ENCODE results near the gene GRIK3.
A peak's percentile ranks its signal among the peaks of the same experiment; 100 is the strongest.

Gene GRIK3

DNA sequence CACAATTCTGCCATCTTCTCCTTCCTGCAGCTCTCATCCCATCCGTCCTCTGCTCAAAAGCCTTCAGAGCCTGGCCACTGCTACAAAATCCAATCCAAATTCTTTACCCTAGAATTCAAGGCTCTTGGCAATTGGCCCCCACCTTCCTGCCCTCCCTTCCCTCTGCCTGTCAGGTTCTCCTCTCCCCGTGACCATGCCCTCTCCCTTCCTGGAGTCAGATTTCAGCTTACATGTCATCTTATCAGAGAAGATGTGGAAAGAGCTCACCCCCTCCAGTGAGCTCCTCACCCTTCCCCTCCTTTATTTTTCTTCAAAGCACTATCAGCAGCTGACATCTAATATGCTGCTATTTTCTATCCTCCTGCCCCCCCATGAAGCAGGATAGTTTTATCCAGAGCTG lies 86.9 kb downstream of the GRIK3 start:
- Histone ChIP-seq H3K9me3 (ENCODE audit: control insufficient read depth, insufficient read depth, low read depth, low read length) (no peaks in the 10 kb centered on the region), H3K27ac (ENCODE audit: extremely low read depth, low read depth, low read length) (no peak overlapping the region), H3K36me3 (ENCODE audit: control insufficient read depth in 2 of 2, insufficient read depth in 1 of 2, low read length in 2 of 2) (no peaks in the 10 kb centered on the region), H3K4me3 (ENCODE audit: low read depth, low read length) (no peak overlapping the region), H3K4me1 (ENCODE audit: control insufficient read depth, insufficient read depth, low read length) (no peaks in the 10 kb centered on the region)
- ChIA-PET POLR2A (no interaction called here), CTCF (no interaction called here)
- TF ChIP-seq GLIS1 (tag by site-specific recombination; IDR thresholded peaks at IDR 0.05) (peak; percentile 45; the same call in 1 of the 2 replicates), ZNF146 (tag by site-specific recombination; IDR thresholded peaks at IDR 0.05) (no peak), ZNF658 (tag by site-specific recombination; IDR thresholded peaks at IDR 0.05) (no peak), ZNF398 (tag by site-specific recombination; IDR thresholded peaks at IDR 0.05) (peak; percentile 91)

- no peaks in the 10 kb centered on the region for H3K4me1 ChIP-seq (ENCODE audit: control insufficient read depth, insufficient read depth, low read length)
- no peak for TF ChIP-seq ZNF449 (tag by site-specific recombination; IDR thresholded peaks at IDR 0.05)
- no peak for TF ChIP-seq REST (tag by site-specific recombination; IDR thresholded peaks at IDR 0.05)
- no peak overlapping the region for H3K27ac ChIP-seq (ENCODE audit: extremely low read depth, low read depth, low read length)
- H3K36me3 ChIP-seq (ENCODE audit: control insufficient read depth in 2 of 2, insufficient read depth in 1 of 2, low read length in 2 of 2) = no peaks in the 10 kb centered on the region
- ChIA-PET CTCF (no interaction called here), POLR2A (no interaction called here)
- H3K4me3 ChIP-seq (ENCODE audit: low read depth, low read length) = no peak overlapping the region
- H3K9me3 ChIP-seq (ENCODE audit: control insufficient read depth, insufficient read depth, low read depth, low read length) = no peaks in the 10 kb centered on the region
These were observed 89.4 kb downstream of the GRIK3 start for GRCh38 chr1:36944883-36945282.

- TF ChIP-seq ZNF585B (tag by site-specific recombination; IDR thresholded peaks at IDR 0.05) = no peak
- TF ChIP-seq, protein P1, sequence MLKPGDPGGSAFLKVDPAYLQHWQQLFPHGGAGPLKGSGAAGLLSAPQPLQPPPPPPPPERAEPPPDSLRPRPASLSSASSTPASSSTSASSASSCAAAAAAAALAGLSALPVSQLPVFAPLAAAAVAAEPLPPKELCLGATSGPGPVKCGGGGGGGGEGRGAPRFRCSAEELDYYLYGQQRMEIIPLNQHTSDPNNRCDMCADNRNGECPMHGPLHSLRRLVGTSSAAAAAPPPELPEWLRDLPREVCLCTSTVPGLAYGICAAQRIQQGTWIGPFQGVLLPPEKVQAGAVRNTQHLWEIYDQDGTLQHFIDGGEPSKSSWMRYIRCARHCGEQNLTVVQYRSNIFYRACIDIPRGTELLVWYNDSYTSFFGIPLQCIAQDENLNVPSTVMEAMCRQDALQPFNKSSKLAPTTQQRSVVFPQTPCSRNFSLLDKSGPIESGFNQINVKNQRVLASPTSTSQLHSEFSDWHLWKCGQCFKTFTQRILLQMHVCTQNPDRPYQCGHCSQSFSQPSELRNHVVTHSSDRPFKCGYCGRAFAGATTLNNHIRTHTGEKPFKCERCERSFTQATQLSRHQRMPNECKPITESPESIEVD (tag by site-specific recombination; IDR thresholded peaks at IDR 0.05) = no peak
- TF ChIP-seq ZNF354C (tag by site-specific recombination; IDR thresholded peaks at IDR 0.05; ENCODE audit: borderline replicate concordance, low read depth) = no peak
- no peak for TF ChIP-seq ZNF664 (tag by site-specific recombination; IDR thresholded peaks at IDR 0.05)
- no peak for TF ChIP-seq ZNF202 (tag by site-specific recombination; IDR thresholded peaks at IDR 0.05; ENCODE audit: borderline replicate concordance)
- TF ChIP-seq ZNF121 (tag by site-specific recombination; IDR thresholded peaks at IDR 0.05) = no peak
- TF ChIP-seq REPIN1 (tag by site-specific recombination; IDR thresholded peaks at IDR 0.05; ENCODE audit: low read depth) = no peak
- TF ChIP-seq ZNF654 (tag by site-specific recombination; IDR thresholded peaks at IDR 0.05; ENCODE audit: low read depth) = no peak
- no peak for TF ChIP-seq ZNF404 (tag by site-specific recombination; IDR thresholded peaks at IDR 0.05)
- no peak for TF ChIP-seq ZNF23 (tag by site-specific recombination; IDR thresholded peaks at IDR 0.05; ENCODE audit: borderline replicate concordance)
- no peak for TF ChIP-seq ZNF138 (tag by site-specific recombination; IDR thresholded peaks at IDR 0.05; ENCODE audit: borderline replicate concordance)
- no peak for TF ChIP-seq SCRT1 (tag by site-specific recombination; IDR thresholded peaks at IDR 0.05; ENCODE audit: borderline replicate concordance)
- H3K36me3 ChIP-seq (ENCODE audit: control insufficient read depth in 2 of 2, insufficient read depth in 1 of 2, low read length in 2 of 2) = no peaks in the 10 kb centered on the region
- H3K27ac ChIP-seq (ENCODE audit: extremely low read depth, low read depth, low read length) = no peak overlapping the region
- ChIA-PET POLR2A (no interaction called here), CTCF (interaction anchor here (0.7 to 1.3 kb wide), 2 partner anchors 96 to 492 kb away, joined by 3 to 7 read pairs; no protein-coding TSS in a partner anchor)
- no peaks in the 10 kb centered on the region for H3K9me3 ChIP-seq (ENCODE audit: control insufficient read depth, insufficient read depth, low read depth, low read length)
- H3K4me1 ChIP-seq (ENCODE audit: control insufficient read depth, insufficient read depth, low read length) = no peaks in the 10 kb centered on the region
- H3K4me3 ChIP-seq (ENCODE audit: low read depth, low read length) = no peak overlapping the region
These were observed 92.2 kb downstream of the GRIK3 start for GRCh38 chr1:36942148-36942547.
